Natural killer cell (primary cell): Measurements from ENCODE around the gene SGMS2. TPM values are rescaled to one million over a fixed set of nuclear protein-coding genes. Genes with fewer than 3 reads are reported as not detected.

Source experiments
- ATAC-seq, 3 donors: fragments of 150-1000 bp in 2 of 3; fragments of 200-7000 bp in 1 of 3; cut with Tn5 transposase; 1 replicate in 1 of 3; 2 replicates in 2 of 3; pipeline ENCODE4 v1.10.0; 2021; ENCODE audit warnings: mild to moderate bottlenecking in 2 of 3, moderate library complexity in 2 of 3
- DNase-seq, 2 donors: peaks; one replicate each; pipeline versions ENCODE4 v3.0.0 to v3.0.0-alpha.2; 2013 to 2021; ENCODE audit warnings: mixed read lengths in 1 of 2
- H3K27ac ChIP-seq: one replicate; pipeline ENCODE4 v1.5.1; 2013; ENCODE audit warnings: mild to moderate bottlenecking, low read length
- H3K27me3 ChIP-seq: one replicate; pipeline ENCODE4 v1.6.1; 2013; ENCODE audit warnings: low read length; ENCODE audit not compliant: control insufficient read depth, insufficient read depth
- H3K36me3 ChIP-seq: one replicate; pipeline ENCODE4 v1.6.1; 2013; ENCODE audit warnings: low read length; ENCODE audit not compliant: control insufficient read depth, insufficient read depth
- H3K4me1 ChIP-seq: one replicate; pipeline ENCODE4 v1.6.1; 2013; ENCODE audit warnings: low read length; ENCODE audit not compliant: control insufficient read depth, insufficient read depth
- H3K4me3 ChIP-seq: one replicate; pipeline ENCODE4 v1.5.1; 2013; ENCODE audit warnings: low read length
- H3K9me3 ChIP-seq: one replicate; pipeline ENCODE4 v1.6.1; 2013; ENCODE audit warnings: low read length; ENCODE audit not compliant: control insufficient read depth, insufficient read depth
- H3K27ac Mint-ChIP-seq, 2 donors: one replicate each; pipeline ENCODE4 v1.8.0; 2022; ENCODE audit warnings: mild to moderate bottlenecking in 2 of 2, mixed read lengths in 2 of 2, moderate library complexity in 1 of 2
- H3K27me3 Mint-ChIP-seq, 2 donors: one replicate each; pipeline ENCODE4 v1.8.0; 2022; ENCODE audit warnings: low read depth in 2 of 2, mixed read lengths in 2 of 2
- H3K36me3 Mint-ChIP-seq: one replicate; pipeline ENCODE4 v1.8.0; 2022; ENCODE audit warnings: mixed read lengths
- H3K4me1 Mint-ChIP-seq, 2 donors: one replicate each; pipeline ENCODE4 v1.8.0; 2022; ENCODE audit warnings: mixed read lengths in 2 of 2
- H3K4me3 Mint-ChIP-seq: one replicate; pipeline ENCODE4 v1.8.0; 2022; ENCODE audit warnings: mild to moderate bottlenecking, moderate library complexity, mixed read lengths
- H3K9me3 Mint-ChIP-seq, 2 donors: one replicate each; pipeline ENCODE4 v1.8.0; 2022; ENCODE audit warnings: mixed read lengths in 2 of 2
- WGBS: methylation state at CpG from one replicate; pipeline ENCODE4 v1.1.7; 2013; ENCODE audit warnings: missing lambda C conversion rate; ENCODE audit not compliant: insufficient coverage; 5-methylcytosine and 5-hydroxymethylcytosine counted together
- intact Hi-C: fragments of 100-400 bp; cut with micrococcal nuclease; formaldehyde crosslinking; loops from one replicate; pipeline ENCODE4 v1.14.2; 2022
- total RNA-seq, 4 donors: library from RNA; stranded (reverse); fragments of 120-200 nt in 1 of 4; gene quantifications; one replicate each; pipeline versions ENCODE4 v1.2.3 to v1.2.4, GENCODE V29; 2013 to 2022
- TF ChIP-seq, protein P1 (sequence below): fragments of 200-600 bp; IDR thresholded peaks from one replicate; pipeline ENCODE4 v1.8.0; 2022; ENCODE audit warnings: antibody characterized with exemption

Gene SGMS2
- total RNA-seq, 3 donors from 2014 or later (not counting 1 experiment from before 2014, with no cell fraction given), result 0.16 to 0.98 (median 0.54) TPM

DNA sequence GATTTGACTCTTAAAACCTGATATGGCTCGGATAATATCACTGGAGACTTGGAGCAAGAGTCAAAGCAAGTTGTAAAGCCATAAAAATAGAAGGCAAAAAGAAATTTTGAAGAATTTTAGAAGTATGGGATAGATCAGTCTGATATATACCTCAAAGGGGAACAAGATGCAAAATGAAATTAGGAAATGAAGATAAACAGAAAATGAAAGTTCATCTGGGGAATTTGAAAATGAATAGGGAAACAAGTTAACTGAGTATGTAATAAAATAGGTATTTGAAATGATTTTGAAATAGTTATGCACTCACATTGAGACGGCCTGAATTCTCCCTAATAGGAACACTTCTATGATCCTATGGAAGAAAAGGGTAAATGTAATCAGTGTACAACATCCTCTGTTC, 112.3 kb downstream of the SGMS2 start:
- intact Hi-C loops, result no loop called here
- no peaks in the 10 kb centered on the region for H3K27me3 ChIP-seq
- no peaks in the 10 kb centered on the region for H3K9me3 Mint-ChIP-seq
- no peak overlapping the region for H3K27ac Mint-ChIP-seq
- H3K27me3 Mint-ChIP-seq, result no peaks in the 10 kb centered on the region
- H3K4me1 ChIP-seq, result peaks cover 4% of the 10 kb centered on the region
- ATAC-seq (no peak), DNase-seq (no peak)
- H3K36me3 ChIP-seq, result no peaks in the 10 kb centered on the region
- 100% methylated on average over 1 of the region's 2 CpGs for WGBS
- no peak overlapping the region for H3K4me3 ChIP-seq
- no peak overlapping the region for H3K4me3 Mint-ChIP-seq
- TF ChIP-seq, protein P1, sequence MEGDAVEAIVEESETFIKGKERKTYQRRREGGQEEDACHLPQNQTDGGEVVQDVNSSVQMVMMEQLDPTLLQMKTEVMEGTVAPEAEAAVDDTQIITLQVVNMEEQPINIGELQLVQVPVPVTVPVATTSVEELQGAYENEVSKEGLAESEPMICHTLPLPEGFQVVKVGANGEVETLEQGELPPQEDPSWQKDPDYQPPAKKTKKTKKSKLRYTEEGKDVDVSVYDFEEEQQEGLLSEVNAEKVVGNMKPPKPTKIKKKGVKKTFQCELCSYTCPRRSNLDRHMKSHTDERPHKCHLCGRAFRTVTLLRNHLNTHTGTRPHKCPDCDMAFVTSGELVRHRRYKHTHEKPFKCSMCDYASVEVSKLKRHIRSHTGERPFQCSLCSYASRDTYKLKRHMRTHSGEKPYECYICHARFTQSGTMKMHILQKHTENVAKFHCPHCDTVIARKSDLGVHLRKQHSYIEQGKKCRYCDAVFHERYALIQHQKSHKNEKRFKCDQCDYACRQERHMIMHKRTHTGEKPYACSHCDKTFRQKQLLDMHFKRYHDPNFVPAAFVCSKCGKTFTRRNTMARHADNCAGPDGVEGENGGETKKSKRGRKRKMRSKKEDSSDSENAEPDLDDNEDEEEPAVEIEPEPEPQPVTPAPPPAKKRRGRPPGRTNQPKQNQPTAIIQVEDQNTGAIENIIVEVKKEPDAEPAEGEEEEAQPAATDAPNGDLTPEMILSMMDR, result no peak
- no peaks in the 10 kb centered on the region for H3K9me3 ChIP-seq
- H3K27ac ChIP-seq, result no peak overlapping the region
- H3K36me3 Mint-ChIP-seq, result no peaks in the 10 kb centered on the region
- peaks cover 17 to 22% of the 10 kb centered on the region in 2 donors for H3K4me1 Mint-ChIP-seq

DNA sequence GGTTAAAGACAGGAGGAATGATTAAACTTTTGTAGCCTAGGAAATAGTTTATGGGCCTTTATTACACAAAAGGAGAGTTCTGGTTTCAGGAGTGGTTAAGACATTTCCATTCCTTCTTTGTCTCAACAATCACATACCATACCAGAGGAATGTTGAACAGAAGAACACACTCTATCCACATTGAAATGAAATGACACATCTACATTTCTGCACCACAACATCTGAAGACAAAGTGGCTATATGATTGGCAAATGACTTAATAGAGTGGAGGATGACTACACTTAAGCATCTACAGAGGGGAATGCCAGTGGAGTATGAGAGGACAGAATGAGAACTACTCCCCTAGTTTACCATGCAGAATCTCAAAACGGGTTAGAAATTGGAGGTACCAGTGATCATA, 114.6 kb downstream of the SGMS2 start:
- Histone ChIP-seq H3K27me3 (no peaks in the 10 kb centered on the region), H3K4me3 (no peak overlapping the region), H3K9me3 (no peaks in the 10 kb centered on the region), H3K4me1 (no peaks in the 10 kb centered on the region), H3K27ac (no peak overlapping the region), H3K36me3 (no peaks in the 10 kb centered on the region)
- intact Hi-C loops, result no loop called here
- WGBS, result no CpG with 5 or more reads among the region's 1 CpG
- H3K9me3 Mint-ChIP-seq, result no peaks in the 10 kb centered on the region
- H3K36me3 Mint-ChIP-seq, result no peaks in the 10 kb centered on the region
- TF ChIP-seq, protein P1, result no peak
- no peak overlapping the region for H3K4me3 Mint-ChIP-seq
- no peaks in the 10 kb centered on the region for H3K27me3 Mint-ChIP-seq
- DNase-seq (no peak), ATAC-seq (no peak)
- H3K4me1 Mint-ChIP-seq, result peaks cover 5% of the 10 kb centered on the region in 2 donors
- H3K27ac Mint-ChIP-seq, result no peak overlapping the region

DNA sequence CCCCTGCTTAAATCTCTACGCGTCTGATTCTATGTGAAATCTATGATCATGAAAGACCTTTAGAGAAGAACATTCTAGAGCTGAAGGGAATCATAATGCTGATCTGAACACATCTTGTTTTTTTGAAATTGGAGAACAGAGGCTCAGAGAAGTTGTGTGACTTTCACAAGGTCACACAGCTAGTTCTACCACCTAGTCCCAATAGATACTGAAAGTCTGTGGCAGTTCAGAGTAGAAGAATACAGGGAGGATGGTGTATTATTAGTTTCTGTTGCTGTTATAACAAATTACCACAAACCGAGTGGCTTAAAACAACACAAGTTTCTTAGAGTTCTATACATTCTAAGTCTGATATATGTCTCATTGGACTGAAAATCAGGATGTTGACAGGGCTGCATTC, 121.1 kb downstream of the SGMS2 start:
- Histone ChIP-seq H3K27me3 (no peaks in the 10 kb centered on the region), H3K9me3 (no peaks in the 10 kb centered on the region), H3K4me1 (no peaks in the 10 kb centered on the region), H3K36me3 (peaks cover 7% of the 10 kb centered on the region), H3K27ac (no peak overlapping the region), H3K4me3 (no peak overlapping the region)
- intact Hi-C loops, result no loop called here
- H3K4me3 Mint-ChIP-seq, result no peak overlapping the region
- H3K27me3 Mint-ChIP-seq, result no peaks in the 10 kb centered on the region
- no peak overlapping the region for H3K27ac Mint-ChIP-seq
- H3K9me3 Mint-ChIP-seq, result no peaks in the 10 kb centered on the region
- ATAC-seq (no peak), DNase-seq (no peak)
- H3K36me3 Mint-ChIP-seq, result peaks cover 8% of the 10 kb centered on the region
- TF ChIP-seq, protein P1, result no peak
- WGBS, result 95% methylated on average over 3 of the region's 3 CpGs
- no peaks in the 10 kb centered on the region for H3K4me1 Mint-ChIP-seq
